Measurements from ENCODE around the gene MRPL49. TPM values are rescaled to one million over a fixed set of nuclear protein-coding genes. Genes with fewer than 3 reads are reported as not detected.

MRPL49 gene
- total and polyA plus RNA-seq, 2 donors (not counting 3 experiments of a cell fraction or from before 2014, with no cell fraction given), result 49.7 to 90.4 TPM

- intact Hi-C loops (cut with micrococcal nuclease), result no loop called here
- no TSS peak for BruUV-seq (replicated peaks)
Measured at GRCh38 chr11:65125197-65126056, 3.3 kb downstream of the MRPL49 start.

More at GRCh38 chr11:65125197-65126056, 3.3 kb downstream of the MRPL49 start:
- no peak overlapping the region for H3K4me3 ChIP-seq (replicated peaks in 1 of 3; ENCODE audit: insufficient read depth in 1 of 3, low read depth in 1 of 3, low read length in 3 of 3)
- no peak overlapping the region for H3K27ac ChIP-seq (ENCODE audit: insufficient read depth, low read depth, low read length)
- H3K9me3 ChIP-seq (replicated peaks; ENCODE audit: control insufficient read depth, insufficient read depth, low read length), result no peaks in the 10 kb centered on the region
- no peak overlapping the region for H3K4me2 ChIP-seq (ENCODE audit: insufficient read depth, low read length)
- no peak overlapping the region for H3K9ac ChIP-seq (replicated peaks; ENCODE audit: extremely low read depth, insufficient read depth, low read length)
- peaks cover 29% of the 10 kb centered on the region for H3K79me2 ChIP-seq (ENCODE audit: control insufficient read depth, insufficient read depth, low read length)
- H3K9me1 ChIP-seq (replicated peaks; ENCODE audit: control insufficient read depth, extremely low read depth, insufficient read depth, low read length), result no peaks in the 10 kb centered on the region
- CTCF ChIA-PET, result interaction anchor here (1.0 kb wide), 1 partner anchor 80 kb away, joined by 3 read pairs; no protein-coding TSS in a partner anchor
- DNase-seq (ENCODE audit: low read depth, low spot score) (no peak), FAIRE-seq (no peak)
- peaks cover 11% of the 10 kb centered on the region for H3K4me1 ChIP-seq (ENCODE audit: control insufficient read depth, extremely low read depth, insufficient read depth, low read length)
- POLR2A ChIA-PET, result interaction anchor here (1.4 kb wide), 1 partner anchor 10 kb away, joined by 3 read pairs; no protein-coding TSS in a partner anchor
- dilution Hi-C loops (cut with MboI; ENCODE audit: extremely low pct_ligation_motif_present, low sequenced_read_pairs), result no loop called here
- TF ChIP-seq FOS (IDR thresholded peaks at IDR 0.05; ENCODE audit: borderline replicate concordance, insufficient read depth, low read length) (no peak), MAX (IDR thresholded peaks at IDR 0.05; ENCODE audit: insufficient read depth, insufficient read length) (no peak), POLR2A (IDR thresholded peaks at IDR 0.05; ENCODE audit: low read depth, low read length) (peak; percentile 19), POLR2AphosphoS5 (IDR thresholded peaks at IDR 0.05; ENCODE audit: insufficient read depth, low read depth, low read length) (no peak), CTCF (IDR thresholded peaks at IDR 0.05; ENCODE audit: extremely low read depth in 1 of 2, insufficient read depth in 1 of 2, low read depth in 1 of 2, low read length in 2 of 2) (no peak)
- H3K36me3 ChIP-seq (ENCODE audit: control insufficient read depth in 2 of 2, extremely low read depth in 1 of 2, insufficient read depth in 2 of 2, low read length in 2 of 2), result peaks cover 16 to 45% of the 10 kb centered on the region in 2 experiments
- no peak overlapping the region for H2AFZ ChIP-seq (ENCODE audit: low read depth, low read length)
- no peaks in the 10 kb centered on the region for H3K27me3 ChIP-seq (ENCODE audit: control insufficient read depth in 2 of 2, insufficient read depth in 2 of 2, low read length in 2 of 2)
- H4K20me1 ChIP-seq (replicated peaks; ENCODE audit: control insufficient read depth, extremely low read depth, insufficient read depth, low read length), result no peaks in the 10 kb centered on the region
